H7 (cell line): ENCODE measurements around the gene ABCA8. TPM values are rescaled to one million over a fixed set of nuclear protein-coding genes. Genes with fewer than 3 reads are reported as not detected.

ENCODE experiments used
- total RNA-seq: library from RNA; depleted of rRNA; stranded (reverse); fragments of >200 nt; shearing (Covaris generic); gene quantifications from 2 replicates; pipeline ENCODE4 v1.2.3, GENCODE V29; 2014; rRNA removed

Gene ABCA8
- total RNA-seq, 1 experiment from 2014 or later = not detected

Other genes starting within 250 kb of the ABCA8 start
- not detected in 2 replicates for gene ABCA9, start 105.5 kb upstream of the ABCA8 start, total RNA-seq
- not detected in 2 replicates for gene ABCA6, start 186.5 kb upstream of the ABCA8 start, total RNA-seq